ENCODE measurements around the gene TMEM252. TPM values are rescaled to one million over a fixed set of nuclear protein-coding genes. Genes with fewer than 3 reads are reported as not detected.

TMEM252 gene
- polyA plus RNA-seq, 1 donor from 2014 or later, result not detected

DNA sequence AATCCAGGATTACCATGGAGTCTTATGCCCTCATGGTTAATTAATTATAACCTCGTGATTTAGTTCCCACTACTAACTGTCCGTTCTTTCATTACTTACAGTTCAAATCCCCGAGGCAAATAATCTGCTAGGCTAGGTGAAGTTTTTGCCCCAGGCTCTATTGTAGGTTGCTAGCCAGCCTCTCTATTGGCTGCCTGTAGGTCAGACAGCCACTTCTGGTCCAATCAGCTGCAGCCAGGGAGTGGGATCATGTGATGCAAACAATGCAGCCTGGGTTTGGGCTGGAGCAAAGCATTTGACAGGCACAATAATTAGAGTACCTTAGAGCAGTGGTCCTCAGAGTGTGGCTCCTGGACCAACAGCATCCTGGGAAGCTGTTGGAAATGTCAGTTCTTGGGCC lies 17.7 kb downstream of the TMEM252 start:
- Mint-ChIP-seq H3K36me3 (peaks cover 2% of the 10 kb centered on the region), H3K27me3 (peaks cover 9% of the 10 kb centered on the region), H3K9me3 (peaks cover 0 to 5% (median 4%) of the 10 kb centered on the region in 3 donors), H3K4me3 (no peak overlapping the region), H3K4me1 (no peaks in the 10 kb centered on the region), H3K27ac (no peak overlapping the region)

DNA sequence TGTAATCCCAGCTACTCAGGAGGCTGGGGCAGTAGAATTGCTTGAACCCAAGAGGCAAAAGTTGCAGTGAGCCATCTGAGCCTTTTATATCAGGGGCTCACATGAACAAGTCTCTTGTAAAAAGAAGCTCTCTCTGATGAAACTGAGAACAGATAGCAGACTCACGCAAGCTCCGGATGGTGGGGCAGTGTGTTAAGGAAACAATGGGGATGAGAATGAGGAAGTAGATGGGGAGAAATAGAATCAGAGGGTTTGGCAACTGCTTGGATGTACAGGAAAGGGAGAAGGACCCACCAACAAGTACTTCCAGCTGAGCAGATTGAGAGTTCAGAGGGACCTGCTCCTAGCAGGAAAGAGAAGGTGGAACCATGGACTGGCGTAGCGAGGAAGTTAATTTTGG lies 18.6 kb downstream of the TMEM252 start:
- H3K4me3 Mint-ChIP-seq, result no peak overlapping the region
- H3K9me3 Mint-ChIP-seq, result peaks cover 0 to 7% (median 4%) of the 10 kb centered on the region in 3 donors

DNA sequence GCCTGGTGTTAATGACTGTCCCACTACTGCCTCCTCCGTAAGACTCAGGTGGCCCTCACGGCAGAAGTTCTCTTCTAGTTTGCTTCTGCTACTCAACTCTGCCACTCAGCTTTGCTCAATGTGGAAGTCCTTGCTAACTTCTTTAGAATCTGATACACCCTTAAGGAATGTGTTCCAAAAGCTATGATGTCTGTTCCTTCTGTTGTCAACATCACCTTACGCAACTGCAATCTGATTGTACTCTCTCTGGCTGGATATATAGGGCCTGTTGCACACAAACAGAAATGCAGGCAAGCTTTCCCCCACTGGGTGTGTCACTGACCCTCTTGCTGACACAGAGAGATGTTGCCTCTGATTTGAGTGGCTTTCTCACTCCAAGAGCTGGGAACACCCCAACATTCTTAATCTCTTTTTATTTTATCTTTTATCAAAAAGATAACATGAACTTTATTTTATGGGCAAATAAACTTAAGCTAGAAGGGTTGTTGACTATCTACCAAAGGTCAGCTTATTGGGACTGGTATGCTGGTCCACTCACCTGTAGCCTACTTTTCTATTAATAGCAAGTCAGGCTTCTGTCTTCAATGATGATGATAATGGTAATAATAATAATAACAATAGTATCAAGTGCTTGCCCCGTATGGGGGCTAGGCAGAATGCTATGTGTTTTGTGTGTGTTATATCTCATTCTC lies 25.2 kb downstream of the TMEM252 start:
- Mint-ChIP-seq H3K27me3 (peaks cover 7% of the 10 kb centered on the region), H3K4me3 (no peak overlapping the region), H3K36me3 (no peaks in the 10 kb centered on the region), H3K27ac (no peak overlapping the region), H3K9me3 (peaks cover 0 to 6% (median 4%) of the 10 kb centered on the region in 3 donors), H3K4me1 (no peaks in the 10 kb centered on the region)

More for the DNA sequence above, 18.6 kb downstream of the TMEM252 start:
- Mint-ChIP-seq H3K4me1 (no peaks in the 10 kb centered on the region), H3K27me3 (peaks cover 7% of the 10 kb centered on the region), H3K27ac (peak overlapping the region in 1 of 3 donors; percentile 17), H3K36me3 (peaks cover 2% of the 10 kb centered on the region)

DNA sequence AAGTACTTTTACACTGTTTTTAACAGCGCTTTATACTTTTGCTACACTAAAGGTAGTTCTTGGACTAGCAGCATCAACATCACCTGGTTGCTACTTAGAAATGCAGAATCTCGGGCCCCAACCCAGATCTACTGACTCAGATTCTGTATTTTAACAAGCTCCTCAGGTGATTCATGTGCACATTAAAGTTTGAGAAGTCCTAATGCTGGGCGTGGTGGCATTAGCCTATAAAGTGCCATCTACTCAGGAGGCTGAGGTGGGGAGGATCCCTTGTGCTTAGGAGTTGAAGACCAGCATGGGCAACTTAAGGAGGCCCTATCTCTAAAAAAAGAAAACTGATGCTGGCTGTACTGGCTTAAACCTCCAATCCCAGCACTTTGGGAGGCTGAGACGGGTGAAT lies 26.7 kb downstream of the TMEM252 start:
- no peaks in the 10 kb centered on the region for H3K36me3 Mint-ChIP-seq
- no peak overlapping the region for H3K4me3 Mint-ChIP-seq
- H3K4me1 Mint-ChIP-seq, result no peaks in the 10 kb centered on the region
- peaks cover 0 to 6% (median 4%) of the 10 kb centered on the region in 3 donors for H3K9me3 Mint-ChIP-seq
- no peak overlapping the region for H3K27ac Mint-ChIP-seq
- H3K27me3 Mint-ChIP-seq, result peaks cover 5% of the 10 kb centered on the region

DNA sequence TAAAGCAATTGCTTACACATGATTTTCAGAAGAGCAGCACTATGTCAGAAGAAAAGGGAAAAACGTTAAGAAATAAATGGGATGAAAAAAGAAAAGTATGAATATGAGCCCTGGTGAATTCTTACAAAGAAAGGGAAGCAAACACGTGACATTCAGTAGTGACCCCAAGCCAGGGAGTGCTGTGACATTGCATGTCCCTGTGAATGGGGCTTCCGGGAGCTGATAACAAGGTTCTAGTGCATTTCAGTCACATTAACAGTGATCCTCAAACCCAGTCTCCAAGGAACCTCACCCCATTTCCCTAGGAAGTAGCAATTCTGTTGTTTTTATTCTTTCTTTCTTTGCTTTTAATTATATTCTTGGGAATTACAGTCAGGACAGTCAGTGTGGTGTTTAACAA lies 27.3 kb downstream of the TMEM252 start:
- no peaks in the 10 kb centered on the region for H3K4me1 Mint-ChIP-seq
- H3K4me3 Mint-ChIP-seq, result no peak overlapping the region
- H3K36me3 Mint-ChIP-seq, result no peaks in the 10 kb centered on the region
- H3K9me3 Mint-ChIP-seq, result peaks cover 0 to 6% (median 2%) of the 10 kb centered on the region in 3 donors
- peaks cover 4% of the 10 kb centered on the region for H3K27me3 Mint-ChIP-seq
- H3K27ac Mint-ChIP-seq, result no peak overlapping the region

DNA sequence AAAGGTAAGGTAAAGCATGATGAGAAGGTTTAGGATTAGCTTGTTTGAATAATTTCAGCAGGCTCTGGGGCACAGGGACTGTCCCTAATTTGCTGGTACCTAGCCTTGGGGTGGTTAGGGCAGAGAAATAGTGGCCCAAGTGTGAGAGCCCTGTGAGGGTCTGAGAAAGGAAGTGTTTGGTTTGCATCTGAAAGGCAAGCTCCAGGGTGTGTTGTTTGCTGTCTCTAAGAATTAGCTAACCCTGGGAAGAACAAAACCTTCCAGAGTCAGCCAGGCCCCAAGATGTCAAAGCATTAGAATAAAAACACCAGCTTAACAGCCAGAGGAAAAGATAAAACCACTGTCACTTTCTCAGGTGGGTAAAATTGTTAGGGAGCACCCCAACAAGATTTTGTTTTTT lies 31.0 kb downstream of the TMEM252 start:
- no peaks in the 10 kb centered on the region for H3K36me3 Mint-ChIP-seq
- no peaks in the 10 kb centered on the region for H3K27me3 Mint-ChIP-seq
- H3K4me1 Mint-ChIP-seq, result peaks cover 0 to 9% (median 8%) of the 10 kb centered on the region in 3 donors
- H3K4me3 Mint-ChIP-seq, result peak overlapping the region in 1 of 4 donors; percentile 2
- H3K9me3 Mint-ChIP-seq, result no peaks in the 10 kb centered on the region
- no peak overlapping the region for H3K27ac Mint-ChIP-seq

DNA sequence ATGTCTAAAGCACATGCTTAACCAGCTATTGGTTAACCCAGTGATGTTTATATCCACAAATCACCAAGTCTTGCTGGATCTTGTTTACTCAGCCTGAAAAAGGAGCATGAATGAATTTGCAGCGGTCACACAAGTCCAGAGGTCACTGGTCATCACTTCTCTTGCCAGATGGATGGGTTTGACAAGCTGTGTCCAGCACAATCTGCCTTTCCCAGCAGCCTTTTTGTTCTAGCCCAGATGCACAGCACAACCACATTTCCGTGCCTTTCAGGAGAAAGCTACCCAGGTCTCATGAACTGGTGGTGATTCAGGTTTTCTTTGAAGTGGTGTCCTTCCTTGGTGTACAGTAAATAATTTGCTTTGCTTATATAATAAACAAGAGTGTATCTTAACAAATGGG lies 32.1 kb downstream of the TMEM252 start:
- Mint-ChIP-seq H3K4me1 (peaks cover 0 to 10% (median 9%) of the 10 kb centered on the region in 3 donors), H3K4me3 (no peak overlapping the region), H3K27me3 (no peaks in the 10 kb centered on the region), H3K36me3 (no peaks in the 10 kb centered on the region), H3K9me3 (no peaks in the 10 kb centered on the region), H3K27ac (no peak overlapping the region)

DNA sequence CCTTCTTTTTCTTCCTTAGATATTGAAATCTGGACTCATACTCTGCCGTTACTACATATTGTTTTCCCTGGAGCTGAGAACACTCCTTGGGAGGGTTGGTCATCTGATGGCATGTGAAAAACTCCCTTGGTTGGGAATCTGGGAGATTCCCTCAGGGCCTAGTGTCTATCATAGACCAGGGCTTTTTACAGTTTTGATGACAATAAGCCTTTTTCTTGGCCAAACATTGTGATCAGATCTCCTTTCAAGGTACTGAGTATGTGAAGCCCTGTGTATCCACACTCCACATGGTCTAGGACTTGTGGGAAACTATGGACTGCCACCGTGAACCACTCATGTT lies 32.9 kb downstream of the TMEM252 start:
- Mint-ChIP-seq H3K36me3 (no peaks in the 10 kb centered on the region), H3K9me3 (no peaks in the 10 kb centered on the region), H3K4me1 (peaks cover 0 to 10% (median 9%) of the 10 kb centered on the region in 3 donors), H3K27me3 (no peaks in the 10 kb centered on the region), H3K4me3 (no peak overlapping the region), H3K27ac (no peak overlapping the region)

DNA sequence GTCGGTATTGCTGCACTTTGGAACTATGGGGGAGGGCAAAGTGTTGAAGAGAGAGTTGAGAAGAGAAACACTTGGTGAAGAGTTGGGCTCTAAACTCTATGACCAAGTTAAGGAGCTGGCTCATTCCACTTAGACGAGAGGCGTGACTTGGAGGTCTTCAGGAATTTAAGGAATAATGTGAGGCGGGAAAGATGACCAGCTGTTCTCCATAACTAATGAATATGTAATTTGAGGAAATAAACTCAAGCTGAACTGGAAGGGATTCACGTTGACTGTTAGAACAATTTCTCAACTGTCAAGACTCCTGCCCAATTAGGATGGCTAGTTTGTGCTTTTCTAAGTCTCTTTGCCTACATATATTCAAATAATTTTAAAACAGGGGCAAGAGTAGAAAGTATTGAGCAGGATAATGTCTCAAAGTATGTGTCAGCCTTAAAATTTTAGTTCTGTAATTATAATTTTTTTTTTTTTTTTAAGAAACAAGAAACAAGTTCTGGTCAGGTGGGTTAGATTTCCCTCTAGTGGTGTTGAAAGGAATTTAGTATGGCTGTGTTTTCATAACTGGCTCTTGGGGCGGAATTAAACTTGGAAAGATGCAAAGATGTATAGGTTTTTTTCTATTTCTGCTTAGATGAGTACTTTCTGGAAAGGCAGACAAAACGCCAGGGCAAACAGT lies 33.4 kb downstream of the TMEM252 start:
- Mint-ChIP-seq H3K27me3 (no peaks in the 10 kb centered on the region), H3K4me1 (peaks cover 0 to 10% (median 9%) of the 10 kb centered on the region in 3 donors), H3K27ac (no peak overlapping the region), H3K4me3 (no peak overlapping the region), H3K36me3 (no peaks in the 10 kb centered on the region), H3K9me3 (no peaks in the 10 kb centered on the region)

DNA sequence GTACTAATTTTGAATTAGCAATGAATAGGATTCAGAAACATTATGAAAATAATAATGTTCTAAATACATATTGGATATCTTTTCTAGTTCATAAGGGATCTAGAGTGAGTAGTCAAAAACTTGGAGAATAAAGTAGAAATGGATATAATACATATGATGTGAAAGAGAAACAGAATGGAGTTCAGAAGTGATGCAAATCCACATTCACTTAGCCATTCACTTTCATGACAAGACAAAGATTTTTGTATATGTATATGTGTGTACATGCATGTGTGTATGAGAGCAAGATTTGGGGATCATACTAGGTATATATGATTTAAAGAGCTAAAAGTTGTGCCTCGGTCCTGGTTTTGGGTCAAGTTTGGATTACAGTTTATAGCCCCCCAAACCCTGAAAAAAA lies 34.1 kb downstream of the TMEM252 start:
- no peaks in the 10 kb centered on the region for H3K9me3 Mint-ChIP-seq
- no peaks in the 10 kb centered on the region for H3K36me3 Mint-ChIP-seq
- H3K4me3 Mint-ChIP-seq, result peak overlapping the region in 1 of 4 donors; percentile 35
- no peak overlapping the region for H3K27ac Mint-ChIP-seq
- peaks cover 0 to 10% (median 9%) of the 10 kb centered on the region in 3 donors for H3K4me1 Mint-ChIP-seq
- no peaks in the 10 kb centered on the region for H3K27me3 Mint-ChIP-seq

DNA sequence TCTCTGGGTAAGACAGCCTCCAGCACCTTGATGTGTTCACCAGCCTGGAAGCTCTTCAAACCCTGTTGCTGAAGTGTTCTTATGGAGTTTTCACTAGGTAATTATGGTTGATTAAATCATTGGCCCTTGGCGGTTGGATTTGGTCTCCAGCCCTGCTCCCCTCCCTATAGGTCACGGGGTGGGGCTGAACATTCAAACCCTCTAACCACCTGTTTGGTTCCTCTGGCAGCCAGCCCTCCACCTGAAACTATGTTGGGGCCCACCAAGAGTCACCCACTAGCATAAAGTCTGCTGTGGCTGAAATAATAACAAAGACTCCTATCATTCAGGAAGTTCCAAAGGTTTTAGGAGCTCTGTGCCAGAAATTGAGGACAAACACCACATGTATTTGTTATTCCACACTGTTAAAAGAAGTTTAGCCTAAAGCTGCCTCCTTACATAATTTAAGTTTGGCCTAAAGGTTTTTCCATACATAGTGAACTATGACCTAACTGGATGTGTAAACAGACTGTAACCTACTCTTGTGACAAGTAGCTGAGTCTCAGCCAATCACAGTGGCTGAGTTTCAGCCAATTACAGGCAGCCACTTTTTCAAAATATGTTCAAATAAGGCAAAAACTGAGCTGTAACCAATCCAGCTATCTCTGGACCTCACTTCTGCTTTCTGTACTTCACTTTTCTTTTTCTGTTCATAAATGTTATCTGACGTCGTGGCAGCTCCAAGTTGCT lies 34.8 kb downstream of the TMEM252 start:
- no peaks in the 10 kb centered on the region for H3K27me3 Mint-ChIP-seq
- no peaks in the 10 kb centered on the region for H3K9me3 Mint-ChIP-seq
- no peak overlapping the region for H3K27ac Mint-ChIP-seq
- H3K36me3 Mint-ChIP-seq, result no peaks in the 10 kb centered on the region
- H3K4me3 Mint-ChIP-seq, result no peak overlapping the region
- H3K4me1 Mint-ChIP-seq, result peaks cover 0 to 10% (median 9%) of the 10 kb centered on the region in 3 donors

DNA sequence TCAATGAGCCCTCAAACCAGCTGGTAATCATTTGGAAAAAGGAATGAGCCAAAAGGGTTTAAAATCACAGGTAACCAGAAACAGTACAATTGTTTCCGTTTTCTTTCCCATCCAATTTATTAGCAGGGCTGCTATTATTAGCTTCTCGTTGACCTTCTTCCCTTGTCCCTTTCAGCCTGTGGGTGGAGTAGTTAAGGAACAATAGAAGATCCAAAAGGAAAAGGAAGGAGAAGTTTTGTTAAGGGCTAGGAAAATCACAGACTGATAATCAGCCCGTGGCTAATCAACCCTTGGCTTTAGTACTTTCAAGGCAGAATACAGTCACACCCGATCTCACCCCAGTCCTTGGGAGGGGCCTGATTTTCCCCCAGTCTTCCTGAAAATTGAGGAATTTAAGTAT lies 38.4 kb downstream of the TMEM252 start:
- no peak overlapping the region for H3K27ac Mint-ChIP-seq
- peaks cover 0 to 8% (median 8%) of the 10 kb centered on the region in 3 donors for H3K4me1 Mint-ChIP-seq
- no peaks in the 10 kb centered on the region for H3K9me3 Mint-ChIP-seq
- no peaks in the 10 kb centered on the region for H3K36me3 Mint-ChIP-seq
- H3K4me3 Mint-ChIP-seq, result no peak overlapping the region
- H3K27me3 Mint-ChIP-seq, result peaks cover 5% of the 10 kb centered on the region

DNA sequence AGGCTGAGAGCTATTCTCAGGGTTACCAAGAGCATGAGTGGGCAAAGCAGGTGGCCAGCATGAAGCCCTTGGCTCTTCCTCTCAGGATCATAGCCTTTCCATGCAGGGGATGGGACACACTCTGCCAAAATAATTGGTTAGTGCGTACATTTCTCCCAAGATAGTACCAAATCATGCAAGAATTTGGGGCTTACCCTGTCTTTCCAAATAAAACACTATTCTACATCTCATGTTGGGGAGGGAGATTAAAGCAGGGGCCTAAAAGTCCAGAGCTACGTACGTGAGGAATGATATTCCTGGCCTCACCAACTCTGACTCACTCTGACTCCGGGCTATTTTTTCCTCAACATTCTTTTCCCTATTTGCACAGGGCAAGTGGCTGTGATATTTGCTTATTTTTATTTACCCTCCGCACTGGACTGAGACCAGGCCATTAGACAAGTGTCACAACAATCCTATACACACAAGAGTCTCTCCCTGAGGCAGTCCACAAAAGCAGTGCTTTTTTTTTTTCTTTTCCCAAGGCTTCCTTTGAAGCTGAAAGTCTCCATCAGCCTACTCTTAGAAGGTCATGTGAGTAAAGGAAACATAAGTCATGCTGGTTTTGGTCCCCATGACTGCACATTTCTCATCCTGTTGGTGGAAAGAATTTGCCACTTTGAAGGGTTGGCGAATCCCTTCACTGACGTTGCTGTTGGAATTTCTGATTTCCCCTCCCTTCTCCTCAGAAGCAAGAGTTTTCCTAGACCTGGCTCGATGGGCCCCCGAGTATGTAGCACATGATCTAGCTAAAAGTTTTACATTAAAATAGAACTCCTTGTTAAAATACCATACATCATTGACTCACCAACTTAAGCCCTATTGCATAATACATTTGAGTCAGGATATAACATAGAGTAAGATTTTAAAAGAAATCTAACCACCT lies 40.0 kb downstream of the TMEM252 start:
- Mint-ChIP-seq H3K27ac (no peak overlapping the region), H3K27me3 (peaks cover 6% of the 10 kb centered on the region), H3K9me3 (no peaks in the 10 kb centered on the region), H3K4me1 (peaks cover 0 to 2% (median 0%) of the 10 kb centered on the region in 3 donors), H3K36me3 (no peaks in the 10 kb centered on the region), H3K4me3 (no peak overlapping the region)

DNA sequence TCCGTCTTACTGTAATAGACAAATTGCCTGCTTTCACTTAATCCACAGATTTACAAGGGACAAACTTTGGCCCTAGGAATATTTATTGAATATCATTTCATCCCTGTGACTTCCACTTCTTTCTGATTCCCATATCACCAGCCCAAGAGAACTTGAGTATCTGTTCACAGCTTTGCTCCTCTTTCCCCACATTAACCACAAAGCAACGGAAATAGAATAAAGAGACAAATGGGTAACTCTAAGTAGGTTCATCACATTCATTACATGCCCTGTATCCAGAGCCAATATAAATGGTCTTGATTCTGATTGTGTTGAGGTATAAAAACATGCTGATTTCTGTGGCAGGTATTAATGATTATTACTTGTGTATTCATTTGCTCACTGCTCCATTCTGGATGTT lies 41.9 kb downstream of the TMEM252 start:
- Mint-ChIP-seq H3K9me3 (no peaks in the 10 kb centered on the region), H3K27me3 (peaks cover 8% of the 10 kb centered on the region), H3K36me3 (no peaks in the 10 kb centered on the region), H3K27ac (no peak overlapping the region), H3K4me1 (no peaks in the 10 kb centered on the region), H3K4me3 (no peak overlapping the region)

Data from IgD-negative memory B cell (primary cell).